ENCODE measurements around the gene CDK4.

DNA sequence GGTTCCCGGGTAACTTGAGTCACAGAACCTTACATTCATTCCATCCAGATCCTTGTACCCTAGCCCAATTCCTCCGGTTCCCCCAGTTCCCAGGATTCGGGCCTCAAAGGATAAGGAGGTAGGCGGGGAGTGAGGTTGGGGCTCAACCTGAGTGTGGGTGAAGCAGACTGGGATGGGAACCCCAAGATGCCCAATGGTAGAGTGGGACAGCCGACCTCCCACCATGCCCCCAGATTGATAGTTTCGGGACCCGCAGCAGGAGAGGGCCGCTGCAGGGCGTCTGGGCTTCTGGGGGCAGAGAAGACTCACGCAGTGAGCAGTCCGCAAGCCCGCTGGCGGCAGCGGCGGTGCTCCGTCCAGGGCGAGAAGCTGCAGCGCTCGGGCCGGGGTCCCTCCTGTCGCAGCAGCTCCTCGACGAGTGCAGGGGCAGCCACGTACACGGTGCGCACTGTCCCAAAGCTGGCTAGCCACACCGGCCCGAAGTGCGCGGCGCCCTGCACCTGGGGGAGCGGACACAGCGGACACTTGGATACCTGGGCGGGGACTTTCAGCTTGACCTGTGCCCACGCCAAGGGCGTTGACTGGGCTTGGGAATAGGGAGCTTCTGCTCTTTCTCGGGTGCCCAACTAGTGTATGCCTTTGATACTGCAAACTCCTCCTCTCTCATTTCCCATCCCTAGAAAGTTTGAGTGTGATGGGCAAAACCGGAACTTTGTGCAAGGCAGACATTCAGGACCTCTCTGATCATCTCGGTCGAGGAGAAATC is 13.8 kb upstream of the CDK4 start:
- TF ChIP-seq CTCF (IDR thresholded peaks at IDR 0.05; ENCODE audit: low read depth, low read length, missing input control) (no peak), RAD21 (IDR thresholded peaks at IDR 0.05) (no peak), GABPA (IDR thresholded peaks at IDR 0.05 in 1 of 2, conservative IDR thresholded peaks at IDR 0.05 in 1 of 2) (no peak), YY1 (IDR thresholded peaks at IDR 0.05) (no peak), SP1 (IDR thresholded peaks at IDR 0.05) (no peak), REST (IDR thresholded peaks at IDR 0.05) (no peak), JUND (IDR thresholded peaks at IDR 0.05) (no peak), EGR1 (IDR thresholded peaks at IDR 0.05; ENCODE audit: low read depth in 2 of 2) (no peak), TAF1 (conservative IDR thresholded peaks at IDR 0.05) (no peak), NR2F2 (IDR thresholded peaks at IDR 0.05) (no peak)
- TF ChIP-seq, protein P1, sequence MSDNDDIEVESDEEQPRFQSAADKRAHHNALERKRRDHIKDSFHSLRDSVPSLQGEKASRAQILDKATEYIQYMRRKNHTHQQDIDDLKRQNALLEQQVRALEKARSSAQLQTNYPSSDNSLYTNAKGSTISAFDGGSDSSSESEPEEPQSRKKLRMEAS (IDR thresholded peaks at IDR 0.05), result no peak
- TF ChIP-seq, protein P2, sequence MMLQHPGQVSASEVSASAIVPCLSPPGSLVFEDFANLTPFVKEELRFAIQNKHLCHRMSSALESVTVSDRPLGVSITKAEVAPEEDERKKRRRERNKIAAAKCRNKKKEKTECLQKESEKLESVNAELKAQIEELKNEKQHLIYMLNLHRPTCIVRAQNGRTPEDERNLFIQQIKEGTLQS (IDR thresholded peaks at IDR 0.05), result no peak
